H1 (cell line): ENCODE results near the gene GNAT2.

Experiments
- BRCA1 ChIP-seq: IDR thresholded peaks from 2 replicates; pipeline ENCODE4 v1.6.1; 2012; ENCODE audit warnings: low read depth, low read length, improper control_type of control experiment
- EZH2 ChIP-seq: fragments of 200-600 bp; sonication (generic); IDR thresholded peaks from 2 replicates; pipeline ENCODE4 v1.7.1; 2012; ENCODE audit warnings: low read depth, mild to moderate bottlenecking, moderate library complexity, low read length, inconsistent platforms; ENCODE audit not compliant: severe bottlenecking
- KDM1A ChIP-seq: fragments of 200-600, 300-600 bp; sonication (generic); IDR thresholded peaks from 2 replicates; pipeline ENCODE4 v1.7.1; 2016; ENCODE audit warnings: mild to moderate bottlenecking, low read length, borderline replicate concordance
- RBBP5 ChIP-seq: IDR thresholded peaks from 2 replicates; pipeline ENCODE4 v1.7.1; 2012; ENCODE audit warnings: low read depth, mild to moderate bottlenecking, inconsistent platforms, low read length, moderate library complexity, borderline replicate concordance
- RXRA ChIP-seq: IDR thresholded peaks from 2 replicates; pipeline ENCODE4 v1.6.1; 2011; ENCODE audit warnings: low read depth, mild to moderate bottlenecking, low read length, moderate library complexity; ENCODE audit not compliant: insufficient read depth
- SIN3A ChIP-seq, 2 experiments: IDR thresholded peaks in 1 of 2; conservative IDR thresholded peaks in 1 of 2; 2 replicates each; pipeline ENCODE4 v1.6.1; 2011 to 2012; ENCODE audit warnings: low read length in 2 of 2, improper control_type of control experiment in 1 of 2, low read depth in 1 of 2, mild to moderate bottlenecking in 1 of 2
- TBP ChIP-seq: IDR thresholded peaks from 2 replicates; pipeline ENCODE4 v1.6.1; 2011; ENCODE audit warnings: low read depth, low read length, improper control_type of control experiment
- TF ChIP-seq, protein P1 (sequence below): IDR thresholded peaks from 2 replicates; pipeline ENCODE4 v1.6.1; 2012; ENCODE audit warnings: low read length, inconsistent platforms
- TF ChIP-seq, protein P2 (sequence below), 3 experiments: IDR thresholded peaks; 1 replicate in 2 of 3; 2 replicates in 1 of 3; pipeline versions ENCODE4 v1.5.1 to v1.6.1; 2011; ENCODE audit warnings: low read length in 3 of 3, mild to moderate bottlenecking in 3 of 3, inconsistent platforms in 2 of 3, low read depth in 1 of 3, moderate library complexity in 1 of 3; ENCODE audit not compliant: insufficient read depth in 1 of 3; ENCODE audit errors: control extremely low read depth in 1 of 3

- TF ChIP-seq KDM1A = no peak
- no peak for TF ChIP-seq SIN3A (conservative IDR thresholded peaks at IDR 0.05 in 1 of 2, IDR thresholded peaks at IDR 0.05 in 1 of 2; ENCODE audit: low read depth in 1 of 2, low read length in 2 of 2)
- no peak for TF ChIP-seq RXRA
- no peak for TF ChIP-seq RBBP5
- TF ChIP-seq EZH2 = no peak
- TF ChIP-seq, protein P1, sequence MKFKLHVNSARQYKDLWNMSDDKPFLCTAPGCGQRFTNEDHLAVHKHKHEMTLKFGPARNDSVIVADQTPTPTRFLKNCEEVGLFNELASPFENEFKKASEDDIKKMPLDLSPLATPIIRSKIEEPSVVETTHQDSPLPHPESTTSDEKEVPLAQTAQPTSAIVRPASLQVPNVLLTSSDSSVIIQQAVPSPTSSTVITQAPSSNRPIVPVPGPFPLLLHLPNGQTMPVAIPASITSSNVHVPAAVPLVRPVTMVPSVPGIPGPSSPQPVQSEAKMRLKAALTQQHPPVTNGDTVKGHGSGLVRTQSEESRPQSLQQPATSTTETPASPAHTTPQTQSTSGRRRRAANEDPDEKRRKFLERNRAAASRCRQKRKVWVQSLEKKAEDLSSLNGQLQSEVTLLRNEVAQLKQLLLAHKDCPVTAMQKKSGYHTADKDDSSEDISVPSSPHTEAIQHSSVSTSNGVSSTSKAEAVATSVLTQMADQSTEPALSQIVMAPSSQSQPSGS = no peak
- TF ChIP-seq BRCA1 = no peak
- TF ChIP-seq TBP = no peak
- TF ChIP-seq, protein P2, sequence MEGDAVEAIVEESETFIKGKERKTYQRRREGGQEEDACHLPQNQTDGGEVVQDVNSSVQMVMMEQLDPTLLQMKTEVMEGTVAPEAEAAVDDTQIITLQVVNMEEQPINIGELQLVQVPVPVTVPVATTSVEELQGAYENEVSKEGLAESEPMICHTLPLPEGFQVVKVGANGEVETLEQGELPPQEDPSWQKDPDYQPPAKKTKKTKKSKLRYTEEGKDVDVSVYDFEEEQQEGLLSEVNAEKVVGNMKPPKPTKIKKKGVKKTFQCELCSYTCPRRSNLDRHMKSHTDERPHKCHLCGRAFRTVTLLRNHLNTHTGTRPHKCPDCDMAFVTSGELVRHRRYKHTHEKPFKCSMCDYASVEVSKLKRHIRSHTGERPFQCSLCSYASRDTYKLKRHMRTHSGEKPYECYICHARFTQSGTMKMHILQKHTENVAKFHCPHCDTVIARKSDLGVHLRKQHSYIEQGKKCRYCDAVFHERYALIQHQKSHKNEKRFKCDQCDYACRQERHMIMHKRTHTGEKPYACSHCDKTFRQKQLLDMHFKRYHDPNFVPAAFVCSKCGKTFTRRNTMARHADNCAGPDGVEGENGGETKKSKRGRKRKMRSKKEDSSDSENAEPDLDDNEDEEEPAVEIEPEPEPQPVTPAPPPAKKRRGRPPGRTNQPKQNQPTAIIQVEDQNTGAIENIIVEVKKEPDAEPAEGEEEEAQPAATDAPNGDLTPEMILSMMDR (IDR thresholded peaks at IDR 0.05; ENCODE audit: control extremely low read depth in 1 of 3, insufficient read depth in 1 of 3, low read depth in 1 of 3, low read length in 3 of 3) = no peak
Measured at GRCh38 chr1:109657395-109657794, 38.0 kb upstream of the GNAT2 start.
